Activated naive CD4-positive, alpha-beta T cell treated with anti-CD3 and anti-CD28 coated beads, Interleukin-2, amount 50 U/mL, for 16 hours (primary cell): ENCODE measurements around the gene PRR23A.

Experiments used
- DNase-seq: peaks from one replicate; pipeline ENCODE4 v3.0.0-alpha.2; 2020

PRR23A gene

DNA sequence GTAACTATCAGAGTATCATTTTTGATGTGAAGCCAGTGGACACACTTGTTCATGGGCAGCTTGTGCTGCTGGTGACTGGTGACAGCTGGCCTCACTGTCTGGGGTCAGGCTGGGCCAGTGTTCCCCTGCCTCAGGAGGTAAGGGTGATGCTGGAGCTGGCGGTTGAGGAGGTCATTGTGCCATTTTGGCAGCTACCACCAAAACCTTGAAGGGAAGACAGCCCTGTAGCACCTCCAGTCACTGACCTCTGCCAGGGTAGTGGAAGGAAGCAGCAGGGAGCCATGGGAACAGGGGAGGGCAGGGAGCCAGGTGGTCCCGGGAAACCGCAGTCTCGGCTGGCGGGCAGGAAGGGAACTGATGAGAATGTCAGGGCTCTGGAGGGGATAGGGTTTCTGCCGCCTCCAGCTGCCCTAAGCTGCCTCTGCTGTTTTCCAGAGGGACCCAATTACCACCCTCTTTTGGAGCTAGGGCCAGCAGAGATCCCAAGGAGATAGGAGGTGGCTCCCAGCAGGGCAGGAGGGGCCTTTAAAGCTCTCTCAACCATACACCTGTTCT lies 34.2 kb downstream of the PRR23A start:
- no peak for DNase-seq

DNA sequence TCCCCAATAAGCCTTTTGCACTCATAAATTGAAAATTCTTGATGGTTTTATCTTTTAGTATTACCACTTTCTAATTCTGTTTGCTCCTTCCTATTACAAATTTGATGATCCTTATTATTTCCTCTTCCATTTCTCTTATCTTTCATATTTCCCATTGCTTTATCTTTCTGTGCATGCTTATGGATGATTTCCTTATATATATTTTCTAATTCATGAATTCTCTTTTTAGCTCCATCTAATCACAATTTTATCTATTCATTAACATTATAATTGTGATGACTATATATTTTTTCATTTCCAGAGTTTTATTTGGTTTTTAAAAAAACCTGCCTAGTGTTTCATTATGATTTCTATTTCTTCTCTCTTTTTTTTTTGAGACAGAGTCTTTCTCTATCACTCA lies 41.1 kb downstream of the PRR23A start:
- DNase-seq: no peak

DNA sequence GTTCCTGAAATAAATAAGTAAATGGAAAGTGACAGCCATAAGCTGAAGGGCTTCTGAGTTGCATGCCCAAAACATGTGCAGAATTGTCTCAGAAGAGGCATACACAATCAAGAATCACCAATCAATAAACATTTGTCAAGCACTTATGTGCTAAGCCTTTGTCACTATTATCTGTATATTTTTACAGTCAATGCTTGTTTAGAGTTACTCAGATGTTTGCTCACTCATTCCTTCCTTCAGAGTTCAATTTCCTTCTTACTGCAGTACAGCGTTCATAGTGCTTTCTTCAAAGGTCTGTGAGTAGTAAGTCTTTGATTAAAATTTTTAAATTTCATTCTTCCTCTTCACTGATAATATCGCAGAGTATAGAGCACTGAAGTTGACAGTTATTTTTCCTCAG lies 41.8 kb downstream of the PRR23A start:
- no peak for DNase-seq

DNA sequence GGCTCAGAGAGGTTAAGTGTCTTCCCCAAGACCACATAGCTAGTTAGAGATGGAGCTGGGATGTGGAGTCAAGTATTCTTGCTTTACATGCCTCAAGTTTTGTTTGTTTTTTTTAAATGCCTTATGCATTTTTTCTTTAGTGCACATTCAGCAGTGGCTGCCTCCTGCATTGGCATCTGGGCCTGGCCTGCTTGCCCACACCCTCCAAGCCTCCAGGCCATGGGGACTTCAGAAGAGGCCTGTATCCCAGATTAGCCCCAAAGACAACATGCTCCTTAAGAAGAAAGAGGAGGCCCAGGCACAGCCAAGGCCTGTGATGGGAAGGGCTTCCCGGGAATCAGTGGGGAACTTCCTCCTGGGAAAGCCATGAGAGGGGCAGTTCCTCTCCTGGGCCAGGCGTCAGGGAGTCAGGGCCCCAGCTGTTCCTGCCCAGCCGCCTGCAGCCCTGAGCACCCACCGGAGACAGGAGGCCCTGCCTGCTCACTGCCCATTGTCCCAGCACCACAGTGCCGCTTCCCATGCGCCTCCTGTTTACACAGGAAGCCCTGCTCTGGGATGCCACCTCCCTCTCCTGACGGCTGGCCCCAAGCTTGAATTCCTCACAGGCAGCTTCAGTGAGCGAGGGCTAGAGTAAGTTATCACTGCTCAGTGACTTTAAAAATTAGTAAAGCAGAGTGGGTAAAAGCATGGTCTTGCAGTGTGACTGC lies 43.1 kb downstream of the PRR23A start:
- DNase-seq: no peak

GRCh38 chr3:138960417-138960852 lies 45.6 kb downstream of the PRR23A start:
- no peak for DNase-seq
